GM23248 (cell line): ENCODE data around the gene PRDX6. TPM values are rescaled to one million over a fixed set of nuclear protein-coding genes. Genes with fewer than 3 reads are reported as not detected.

Experiments
- DNase-seq: peaks from one replicate; pipeline ENCODE4 v3.0.0-alpha.2; 2015
- H2AFZ ChIP-seq: fragments of 200-600 bp; sonication (generic); 2 replicates; pipeline ENCODE4 v1.6.1; 2016; ENCODE audit warnings: antibody characterized with exemption
- H3F3A ChIP-seq: fragments of 200-600 bp; sonication (generic); 2 replicates; pipeline ENCODE4 v1.6.1; 2016; ENCODE audit warnings: mild to moderate bottlenecking, antibody characterized with exemption, mixed run types; ENCODE audit not compliant: insufficient read depth
- H3K27ac ChIP-seq: fragments of 200-600 bp; sonication (generic); 2 replicates; pipeline ENCODE4 v1.5.1; 2016; ENCODE audit warnings: mild to moderate bottlenecking
- H3K27me3 ChIP-seq: fragments of 200-600 bp; sonication (generic); replicated peaks from 2 replicates; pipeline ENCODE4 v1.6.1; 2016; ENCODE audit warnings: mild to moderate bottlenecking; ENCODE audit not compliant: insufficient read depth
- H3K36me3 ChIP-seq: fragments of 200-600 bp; sonication (generic); 2 replicates; pipeline ENCODE4 v1.6.1; 2016; ENCODE audit warnings: low read depth, mild to moderate bottlenecking
- H3K4me1 ChIP-seq: fragments of 200-600 bp; sonication (generic); 2 replicates; pipeline ENCODE4 v1.6.1; 2016; ENCODE audit warnings: mild to moderate bottlenecking; ENCODE audit not compliant: insufficient read depth
- H3K4me2 ChIP-seq: fragments of 200-600 bp; sonication (generic); one replicate; pipeline ENCODE4 v1.6.1; 2016; ENCODE audit warnings: mild to moderate bottlenecking; ENCODE audit not compliant: unreplicated experiment
- H3K4me3 ChIP-seq: fragments of 200-600 bp; sonication (generic); 2 replicates; pipeline ENCODE4 v1.5.1; 2016; ENCODE audit warnings: mild to moderate bottlenecking
- H3K79me2 ChIP-seq: fragments of 200-600 bp; sonication (generic); 2 replicates; pipeline ENCODE4 v1.6.1; 2016; ENCODE audit warnings: mild to moderate bottlenecking; ENCODE audit not compliant: insufficient read depth
- H3K9ac ChIP-seq: fragments of 200-600 bp; sonication (generic); 2 replicates; pipeline ENCODE4 v1.6.1; 2016; ENCODE audit warnings: mild to moderate bottlenecking
- H3K9me2 ChIP-seq: fragments of 200-600 bp; sonication (generic); 2 replicates; pipeline ENCODE4 v1.6.1; 2016; ENCODE audit warnings: mixed run types, mild to moderate bottlenecking, moderate library complexity; ENCODE audit not compliant: insufficient read depth
- H3K9me3 ChIP-seq: fragments of 200-600 bp; sonication (generic); one replicate; pipeline ENCODE4 v1.6.1; 2017; ENCODE audit warnings: low read depth
- H4K20me1 ChIP-seq: fragments of 200-600 bp; sonication (generic); 2 replicates; pipeline ENCODE4 v1.6.0; 2016; ENCODE audit not compliant: insufficient read depth
- EZH2 ChIP-seq: fragments of 200-600 bp; sonication (generic); IDR thresholded peaks from 2 replicates; pipeline ENCODE4 v1.6.1; 2018; ENCODE audit warnings: antibody characterized with exemption, mild to moderate bottlenecking; ENCODE audit not compliant: insufficient read depth, poor library complexity, severe bottlenecking
- EZH2phosphoT487 ChIP-seq: fragments of 200-600 bp; sonication (generic); IDR thresholded peaks from 2 replicates; pipeline ENCODE4 v1.6.1; 2018; ENCODE audit warnings: antibody characterized with exemption, moderate library complexity, mild to moderate bottlenecking, low read depth; ENCODE audit not compliant: insufficient read depth
- WGBS, 2 experiments: methylation state at CpG; one replicate each; pipeline ENCODE4 v1.1.6; 2015 to 2017; ENCODE audit warnings: low lambda C conversion rate in 2 of 2, low coverage in 1 of 2; ENCODE audit errors: missing lambda C conversion rate in 2 of 2; 5-methylcytosine and 5-hydroxymethylcytosine counted together
- in situ Hi-C: fragments of 300-500 bp; cut with MboI; formaldehyde crosslinking; loops from 2 replicates; pipeline ENCODE4 v1.15.0; 2020
- polyA plus RNA-seq: library from polyadenylated mRNA; unstranded; fragments of >200 nt; fragmentation: Nextera tagmentation; extraction: Ambion mirVana; gene quantifications from 2 replicates; pipeline ENCODE4 v1.2.1, GENCODE V29; 2016
- total RNA-seq: library from RNA; depleted of rRNA; stranded (reverse); fragments of >200 nt; shearing (Covaris generic); gene quantifications from 2 replicates; pipeline ENCODE4 v1.2.3, GENCODE V29; 2014

Gene PRDX6
- total and polyA plus RNA-seq, 2 experiments from 2014 or later: 336 to 434 TPM

DNA sequence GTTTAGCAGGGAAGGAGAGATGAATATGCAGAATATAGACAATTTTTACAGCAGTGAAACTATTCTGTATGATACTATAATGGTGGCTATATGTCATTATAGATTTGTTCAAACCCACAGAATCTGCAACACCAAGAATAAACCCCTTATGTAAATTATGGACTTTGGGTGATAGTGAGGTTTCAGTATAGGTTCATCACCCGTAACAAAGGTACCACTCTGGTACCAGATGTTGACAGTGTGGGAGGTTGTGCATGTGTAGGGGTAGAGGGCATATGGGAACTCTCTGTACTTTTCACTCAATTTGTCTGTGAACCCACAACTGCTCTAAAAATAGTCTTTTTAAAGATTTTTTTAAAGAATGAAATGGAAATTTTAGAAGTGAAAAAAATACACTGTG lies 29.9 kb upstream of the PRDX6 start:
- Histone ChIP-seq H3K27me3 (no peaks in the 10 kb centered on the region), H3K4me2 (no peak overlapping the region), H3K36me3 (no peaks in the 10 kb centered on the region), H3K4me1 (no peaks in the 10 kb centered on the region), H3K9me2 (no peaks in the 10 kb centered on the region), H2AFZ (no peak overlapping the region), H3K9me3 (no peaks in the 10 kb centered on the region), H3F3A (no peaks in the 10 kb centered on the region), H3K4me3 (no peak overlapping the region), H3K27ac (no peak overlapping the region), H3K79me2 (peaks cover 3% of the 10 kb centered on the region; the same call in 1 of the 2 replicates), H4K20me1 (no peaks in the 10 kb centered on the region), H3K9ac (no peak overlapping the region)
- in situ Hi-C loops: no loop called here
- WGBS, 2 experiments: 89 to 100% methylated on average over 1 of the region's 1 CpG
- DNase-seq: no peak
- TF ChIP-seq EZH2phosphoT487 (no peak), EZH2 (no peak)

DNA sequence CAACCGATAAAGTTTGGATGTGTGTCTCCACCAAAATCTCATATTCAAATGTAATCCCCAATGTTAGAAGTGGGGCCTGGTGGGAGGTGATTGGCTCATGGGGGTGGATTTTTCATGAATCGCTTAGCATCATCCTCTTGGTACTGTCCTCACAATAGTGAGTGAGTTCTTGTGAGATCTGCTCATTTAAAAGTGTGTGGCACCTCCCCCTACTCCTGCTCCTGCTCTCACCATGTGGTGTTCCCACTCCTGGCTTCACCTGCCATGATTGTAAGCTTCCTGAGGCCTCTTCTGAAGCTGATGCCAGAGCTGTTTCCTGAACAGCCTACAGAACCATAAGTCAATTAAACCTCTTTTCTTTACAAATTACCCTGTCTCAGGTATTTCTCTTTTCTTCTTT lies 28.2 kb upstream of the PRDX6 start:
- in situ Hi-C loops: no loop called here
- H3K9me2 ChIP-seq: no peaks in the 10 kb centered on the region
- 96 to 100% methylated on average over 2 of the region's 2 CpGs for WGBS, 2 experiments

DNA sequence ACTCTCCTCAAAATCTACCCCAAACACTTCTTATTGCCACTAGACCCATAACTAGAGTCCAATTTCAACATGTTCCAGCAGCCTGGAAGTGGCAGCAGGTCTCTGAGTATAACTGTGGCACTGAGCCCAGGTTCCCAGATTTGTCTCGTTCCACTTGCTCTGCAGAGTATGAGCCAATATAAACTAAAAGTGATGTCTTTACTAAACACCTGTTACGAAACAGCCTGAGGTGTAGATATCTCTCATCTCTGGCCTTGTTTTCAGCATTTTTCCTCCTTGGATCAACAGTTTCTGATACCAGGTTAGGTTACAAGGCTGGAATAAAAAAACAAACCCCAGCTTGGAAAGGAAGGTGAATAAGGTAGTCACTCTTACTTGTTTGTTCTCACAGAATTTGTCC lies 25.2 kb upstream of the PRDX6 start:
- no peak overlapping the region for H3K4me2 ChIP-seq
- no peak overlapping the region for H3K27ac ChIP-seq
- H3K9me3 ChIP-seq: no peaks in the 10 kb centered on the region
- no peaks in the 10 kb centered on the region for H3K27me3 ChIP-seq
- no peak overlapping the region for H3K9ac ChIP-seq
- no peak overlapping the region for H3K4me3 ChIP-seq
- no peak overlapping the region for H2AFZ ChIP-seq
- no peaks in the 10 kb centered on the region for H4K20me1 ChIP-seq
- H3F3A ChIP-seq: peaks cover 6% of the 10 kb centered on the region; the same call in 1 of the 2 replicates
- peaks cover 11% of the 10 kb centered on the region for H3K4me1 ChIP-seq
- in situ Hi-C loops: no loop called here
- WGBS, 2 experiments: 74 to 82% methylated on average over 2 of the region's 2 CpGs
- peaks cover 3% of the 10 kb centered on the region; the same call in 1 of the 2 replicates for H3K79me2 ChIP-seq
- H3K36me3 ChIP-seq: no peaks in the 10 kb centered on the region
- no peaks in the 10 kb centered on the region for H3K9me2 ChIP-seq
- DNase-seq: no peak
- TF ChIP-seq EZH2: no peak
- TF ChIP-seq EZH2phosphoT487: no peak

More for the DNA sequence above, 28.2 kb upstream of the PRDX6 start:
- Histone ChIP-seq H3K79me2 (peaks cover 3% of the 10 kb centered on the region; the same call in 1 of the 2 replicates), H3K4me3 (no peak overlapping the region), H3K9me3 (no peaks in the 10 kb centered on the region), H2AFZ (no peak overlapping the region), H3K4me2 (no peak overlapping the region), H3K4me1 (peaks cover 6% of the 10 kb centered on the region), H3K27ac (no peak overlapping the region), H3K27me3 (no peaks in the 10 kb centered on the region), H3F3A (peaks cover 5% of the 10 kb centered on the region; the same call in 1 of the 2 replicates), H4K20me1 (no peaks in the 10 kb centered on the region), H3K36me3 (no peaks in the 10 kb centered on the region), H3K9ac (no peak overlapping the region)
- no peak for TF ChIP-seq EZH2phosphoT487
- TF ChIP-seq EZH2: no peak
- DNase-seq: no peak

GRCh38 chr1:173453982-173454381 lies 23.2 kb upstream of the PRDX6 start:
- in situ Hi-C loops: no loop called here
- no peaks in the 10 kb centered on the region for H3K9me2 ChIP-seq

More at GRCh38 chr1:173453982-173454381, 23.2 kb upstream of the PRDX6 start:
- Histone ChIP-seq H4K20me1 (no peaks in the 10 kb centered on the region), H3K79me2 (peaks cover 3% of the 10 kb centered on the region; the same call in 1 of the 2 replicates), H3K36me3 (no peaks in the 10 kb centered on the region), H3K27ac (peak overlapping the region; percentile 25), H3K9ac (no peak overlapping the region), H2AFZ (peak overlapping the region; percentile 48), H3K4me2 (no peak overlapping the region), H3F3A (peaks cover 6% of the 10 kb centered on the region; the same call in 1 of the 2 replicates), H3K27me3 (no peaks in the 10 kb centered on the region), H3K9me3 (no peaks in the 10 kb centered on the region), H3K4me3 (no peak overlapping the region), H3K4me1 (peaks cover 11% of the 10 kb centered on the region)
- TF ChIP-seq EZH2 (no peak), EZH2phosphoT487 (no peak)
- DNase-seq: peak; percentile 52
